ENCODE results near the gene TMTC2. TPM values are rescaled to one million over a fixed set of nuclear protein-coding genes. Genes with fewer than 3 reads are reported as not detected.

The TMTC2 gene
- total and polyA plus RNA-seq, 2 donors (not counting 3 experiments of a cell fraction or from before 2014, with no cell fraction given): 4.1 to 7.8 TPM

- Histone ChIP-seq H3K27me3 (ENCODE audit: control insufficient read depth in 2 of 2, insufficient read depth in 2 of 2, low read length in 2 of 2) (no peaks in the 10 kb centered on the region), H3K4me1 (ENCODE audit: control insufficient read depth, extremely low read depth, insufficient read depth, low read length) (peaks cover 25% of the 10 kb centered on the region), H3K4me3 (replicated peaks in 1 of 3; ENCODE audit: insufficient read depth in 1 of 3, low read depth in 1 of 3, low read length in 3 of 3) (no peak overlapping the region), H3K9me3 (replicated peaks; ENCODE audit: control insufficient read depth, insufficient read depth, low read length) (no peaks in the 10 kb centered on the region), H4K20me1 (replicated peaks; ENCODE audit: control insufficient read depth, extremely low read depth, insufficient read depth, low read length) (no peaks in the 10 kb centered on the region), H3K9ac (replicated peaks; ENCODE audit: extremely low read depth, insufficient read depth, low read length) (no peak overlapping the region), H2AFZ (ENCODE audit: low read depth, low read length) (no peak overlapping the region), H3K36me3 (ENCODE audit: control insufficient read depth in 2 of 2, extremely low read depth in 1 of 2, insufficient read depth in 2 of 2, low read length in 2 of 2) (no peaks in the 10 kb centered on the region), H3K4me2 (ENCODE audit: insufficient read depth, low read length) (no peak overlapping the region), H3K27ac (ENCODE audit: insufficient read depth, low read depth, low read length) (no peak overlapping the region), H3K79me2 (ENCODE audit: control insufficient read depth, insufficient read depth, low read length) (no peaks in the 10 kb centered on the region), H3K9me1 (replicated peaks; ENCODE audit: control insufficient read depth, extremely low read depth, insufficient read depth, low read length) (no peaks in the 10 kb centered on the region)
- no peak for DNase-seq (ENCODE audit: low read depth, low spot score)
- no TSS peak for BruUV-seq (replicated peaks)
- intact Hi-C loops (cut with micrococcal nuclease): loop anchor here (2.0 kb wide), 1 partner anchor 14 kb away; no protein-coding TSS in a partner anchor
- TF ChIP-seq POLR2A (IDR thresholded peaks at IDR 0.05; ENCODE audit: low read depth, low read length) (no peak), FOS (IDR thresholded peaks at IDR 0.05; ENCODE audit: borderline replicate concordance, insufficient read depth, low read length) (no peak), MYC (IDR thresholded peaks at IDR 0.05; ENCODE audit: low read depth, low read length) (no peak), CTCF (IDR thresholded peaks at IDR 0.05; ENCODE audit: extremely low read depth in 1 of 2, insufficient read depth in 1 of 2, low read depth in 1 of 2, low read length in 2 of 2) (no peak), POLR2AphosphoS5 (IDR thresholded peaks at IDR 0.05; ENCODE audit: insufficient read depth, low read depth, low read length) (no peak), GATA2 (IDR thresholded peaks at IDR 0.05; ENCODE audit: insufficient read depth, insufficient read length, low read depth, low read length) (no peak), JUN (IDR thresholded peaks at IDR 0.05; ENCODE audit: borderline replicate concordance, insufficient read depth, insufficient read length, low read depth) (no peak), EZH2 (IDR thresholded peaks at IDR 0.05; ENCODE audit: borderline replicate concordance, low read depth, low read length, severe bottlenecking) (no peak), MAX (IDR thresholded peaks at IDR 0.05; ENCODE audit: insufficient read depth, insufficient read length) (no peak)
- ChIA-PET CTCF (interaction anchor here (1.1 kb wide), 1 partner anchor 153 kb away, joined by 3 read pairs; the partner anchor contains the start of gene TMTC2), POLR2A (no interaction called here)
- FAIRE-seq: no peak
- dilution Hi-C loops (cut with MboI; ENCODE audit: extremely low pct_ligation_motif_present, low sequenced_read_pairs): no loop called here
These were observed 152.1 kb downstream of the TMTC2 start for GRCh38 chr12:82838827-82839226.
